ENCODE data around the gene SAMD11.
A peak's percentile ranks its signal among the peaks of the same experiment; 100 is the strongest.

SAMD11 gene

GRCh38 chr1:918843-919242 lies 4.9 kb upstream of the SAMD11 start:
- no peak for DNase-seq

DNA sequence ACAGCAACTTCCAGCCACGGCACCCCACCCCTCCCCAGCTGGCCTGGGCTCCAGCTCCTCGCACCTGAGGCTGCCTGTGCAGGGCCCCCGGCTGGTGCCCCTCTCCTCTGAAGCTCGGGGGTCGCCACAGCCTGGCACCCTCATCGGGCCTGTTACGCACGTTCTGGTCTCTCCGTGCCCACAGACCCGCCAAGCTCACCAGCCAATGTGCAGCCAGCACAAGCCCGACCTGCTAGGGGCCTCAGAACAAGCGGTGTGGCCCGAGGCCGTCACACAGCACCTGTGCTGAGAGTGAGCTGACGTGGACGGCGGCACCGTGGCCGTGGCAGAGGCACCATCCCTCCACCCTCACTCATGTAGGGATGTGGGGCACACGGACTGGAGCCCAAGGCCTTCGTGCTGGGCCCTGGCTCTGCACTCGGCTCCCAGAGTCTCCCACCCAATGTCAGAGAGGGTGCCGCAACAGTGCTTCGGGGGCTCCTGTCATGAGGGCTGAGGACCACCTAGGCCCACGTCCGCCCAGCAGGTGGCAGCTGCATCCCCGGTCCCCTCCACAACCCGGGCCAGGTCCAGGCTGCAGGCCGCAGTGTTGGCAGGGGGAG lies 4.4 kb upstream of the SAMD11 start:
- no peak for DNase-seq

GRCh38 chr1:920010-920409 lies 3.7 kb upstream of the SAMD11 start:
- DNase-seq: no peak

DNA sequence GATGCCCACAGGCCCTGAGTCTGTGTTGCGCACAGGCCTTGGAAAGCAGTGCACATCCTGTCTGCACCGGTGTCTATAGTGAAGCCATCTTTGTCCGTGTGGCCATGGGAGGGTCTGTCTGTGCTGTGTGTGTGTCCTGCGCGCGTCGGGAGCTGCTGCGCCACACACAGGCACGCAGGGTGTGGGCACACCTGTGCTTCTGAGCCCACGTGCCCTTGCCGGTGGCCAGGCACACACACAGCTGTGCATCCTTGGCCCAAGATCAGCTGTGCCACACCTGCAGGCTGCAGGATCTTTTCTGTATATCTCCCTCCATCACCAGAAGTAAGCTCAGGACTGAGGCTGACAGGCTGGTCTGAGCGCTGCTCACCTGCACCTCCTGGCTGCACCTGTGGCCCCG lies 3.2 kb upstream of the SAMD11 start:
- DNase-seq: no peak

DNA sequence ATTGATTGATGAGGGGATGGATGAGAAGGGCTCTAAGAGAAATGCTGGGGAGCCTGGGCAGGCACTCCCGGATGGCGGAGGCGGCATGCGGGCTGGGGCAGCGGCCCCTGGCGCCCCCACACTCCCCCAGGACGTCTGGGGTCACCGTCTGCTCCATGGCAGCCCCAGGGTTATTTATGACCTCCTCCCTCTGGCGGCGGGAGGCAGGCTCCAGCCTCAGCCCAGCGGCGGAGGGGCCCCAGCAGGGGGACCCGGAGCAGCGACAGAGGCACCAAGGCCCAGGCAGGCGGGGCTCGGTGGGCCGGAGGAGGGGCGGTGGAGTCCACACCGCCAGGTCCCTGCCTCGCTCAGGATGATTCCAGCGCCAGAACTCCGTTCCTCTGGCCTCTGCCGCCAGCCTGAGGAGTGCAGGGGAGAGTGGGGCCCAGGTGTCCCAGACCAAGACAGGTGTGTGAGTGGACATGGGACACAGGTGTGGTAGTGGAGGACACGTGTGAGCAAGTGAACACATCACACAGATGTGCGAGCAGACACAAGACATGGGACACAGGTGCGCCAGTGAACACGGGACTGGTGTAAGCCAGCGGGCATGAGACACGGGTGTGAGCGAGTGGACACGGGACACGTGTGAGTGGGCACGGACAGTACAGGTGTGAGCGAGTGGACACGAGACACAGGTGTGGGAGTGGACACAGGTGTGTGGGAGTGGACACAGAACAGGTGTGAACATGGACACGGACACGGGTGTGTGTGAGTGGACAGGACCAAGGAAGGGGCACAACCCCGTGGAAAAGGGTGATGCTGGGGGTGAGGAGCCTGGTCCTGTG lies 2.5 kb upstream of the SAMD11 start:
- DNase-seq: peak; percentile 78

DNA sequence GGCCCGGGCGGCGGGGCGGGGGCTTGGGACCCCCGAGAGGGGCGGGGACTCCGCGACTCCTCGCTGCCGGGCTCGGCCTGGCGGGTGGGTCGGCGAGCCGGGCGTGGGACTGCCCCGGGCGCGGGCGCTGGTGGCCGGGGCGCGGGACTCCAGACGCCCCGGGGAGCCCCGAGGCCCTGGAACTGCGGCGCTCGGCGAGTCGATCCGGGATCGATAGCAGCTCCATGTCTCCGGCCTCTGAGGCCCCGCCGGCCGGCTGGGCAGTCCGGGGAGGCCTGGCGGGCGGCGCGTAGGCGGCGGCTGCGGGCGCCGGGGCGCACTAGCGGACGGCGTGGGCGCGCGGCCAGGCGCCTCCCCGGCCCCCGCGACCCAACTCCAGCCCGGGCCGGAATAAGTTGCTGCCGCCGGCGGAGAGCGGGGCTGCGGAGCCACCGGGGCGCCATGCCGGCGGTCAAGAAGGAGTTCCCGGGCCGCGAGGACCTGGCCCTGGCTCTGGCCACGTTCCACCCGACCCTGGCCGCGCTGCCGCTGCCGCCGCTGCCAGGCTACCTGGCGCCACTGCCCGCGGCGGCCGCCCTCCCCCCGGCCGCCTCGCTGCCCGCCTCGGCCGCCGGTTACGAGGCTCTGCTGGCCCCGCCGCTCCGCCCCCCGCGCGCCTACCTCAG lies 400 bp downstream of the SAMD11 start:
- DNase-seq: no peak

DNA sequence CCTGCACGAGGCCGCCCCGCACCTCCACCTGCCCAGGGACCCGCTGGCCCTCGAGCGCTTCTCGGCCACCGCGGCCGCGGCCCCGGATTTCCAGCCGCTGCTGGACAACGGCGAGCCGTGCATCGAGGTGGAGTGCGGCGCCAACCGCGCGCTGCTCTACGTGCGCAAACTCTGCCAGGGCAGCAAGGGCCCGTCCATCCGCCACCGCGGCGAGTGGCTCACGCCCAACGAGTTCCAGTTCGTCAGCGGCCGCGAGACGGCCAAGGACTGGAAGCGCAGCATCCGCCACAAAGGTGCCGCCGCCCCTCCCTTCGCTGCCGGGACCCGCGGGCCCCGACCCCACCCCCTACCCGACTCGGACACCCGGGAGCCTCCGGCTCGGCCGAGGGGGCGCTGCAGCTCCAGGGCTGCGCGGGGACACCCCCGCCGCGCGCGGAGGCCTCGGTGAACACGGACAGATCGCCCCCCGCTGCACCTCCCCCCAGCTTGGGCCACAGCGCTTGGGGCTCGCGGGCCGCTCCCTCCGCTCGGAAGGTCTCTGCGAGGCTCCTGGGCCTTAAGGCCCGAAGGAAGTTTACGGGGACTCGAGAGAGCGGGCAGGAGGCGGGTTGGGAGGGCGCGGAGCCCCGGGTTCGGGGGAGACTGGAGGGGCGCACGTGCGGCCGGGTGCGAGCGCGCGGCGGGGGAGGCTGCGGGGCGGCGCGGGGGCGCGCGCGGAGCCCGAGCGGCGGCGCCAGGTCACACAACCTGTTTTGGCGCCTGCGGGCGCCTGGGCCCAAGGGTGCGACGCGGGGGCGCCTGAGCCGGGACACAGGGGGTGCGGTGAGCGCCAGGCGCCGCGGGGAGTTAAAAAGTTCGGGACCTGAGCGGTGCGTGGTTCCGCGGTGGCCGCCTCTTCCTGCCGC lies 1.2 kb downstream of the SAMD11 start:
- no peak for DNase-seq

GRCh38 chr1:925561-926421 lies 2.1 kb downstream of the SAMD11 start:
- DNase-seq: no peak

- no peak for DNase-seq
Measured at GRCh38 chr1:927234-927633, 3.5 kb downstream of the SAMD11 start.

GRCh38 chr1:927748-928147 lies 4.0 kb downstream of the SAMD11 start:
- DNase-seq: no peak

DNA sequence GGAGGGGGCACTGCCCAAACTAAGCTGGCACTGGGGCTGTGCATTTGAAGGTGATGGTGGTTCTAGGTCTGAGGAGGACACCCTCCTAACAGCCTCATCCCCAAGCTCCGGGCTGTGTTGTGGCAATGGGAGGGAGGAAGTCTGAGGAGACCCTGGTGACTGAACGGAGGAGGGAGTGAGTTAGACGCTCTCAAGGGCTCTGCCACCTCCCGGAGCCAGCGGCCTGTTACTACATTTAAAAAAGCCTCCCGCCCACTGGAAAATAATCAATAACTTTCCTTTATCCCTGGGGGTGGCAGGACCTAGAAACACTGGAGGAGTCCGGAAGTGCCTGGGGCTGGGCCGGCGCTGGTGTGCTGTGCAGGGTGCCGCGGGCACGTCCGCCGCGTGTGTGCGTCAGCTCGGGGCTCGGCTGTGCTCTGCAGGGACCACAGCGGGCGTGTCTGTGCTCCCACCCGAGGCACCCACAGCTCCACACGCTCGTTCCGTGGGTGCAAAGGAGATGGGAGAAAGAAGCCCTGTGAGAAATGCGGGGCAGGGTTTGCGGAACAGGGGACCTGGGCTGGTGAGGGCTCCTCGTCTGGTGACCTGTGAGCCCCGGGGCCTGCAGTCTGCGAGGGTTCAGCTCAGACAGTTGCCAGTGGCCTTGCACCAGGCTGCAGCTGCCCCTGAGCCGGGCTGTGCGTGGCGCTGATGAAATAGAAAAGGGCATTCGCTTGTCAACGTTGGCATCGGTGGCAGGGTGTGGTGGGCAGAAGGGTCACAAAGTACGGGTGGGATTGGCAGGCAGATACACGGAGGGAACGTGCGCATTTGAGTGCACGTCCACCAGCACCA lies 5.3 kb downstream of the SAMD11 start:
- no peak for DNase-seq

- DNase-seq: no peak
Measured at GRCh38 chr1:929712-930632, 6.2 kb downstream of the SAMD11 start.

GRCh38 chr1:930633-931138 lies 7.0 kb downstream of the SAMD11 start:
- no peak for DNase-seq

DNA sequence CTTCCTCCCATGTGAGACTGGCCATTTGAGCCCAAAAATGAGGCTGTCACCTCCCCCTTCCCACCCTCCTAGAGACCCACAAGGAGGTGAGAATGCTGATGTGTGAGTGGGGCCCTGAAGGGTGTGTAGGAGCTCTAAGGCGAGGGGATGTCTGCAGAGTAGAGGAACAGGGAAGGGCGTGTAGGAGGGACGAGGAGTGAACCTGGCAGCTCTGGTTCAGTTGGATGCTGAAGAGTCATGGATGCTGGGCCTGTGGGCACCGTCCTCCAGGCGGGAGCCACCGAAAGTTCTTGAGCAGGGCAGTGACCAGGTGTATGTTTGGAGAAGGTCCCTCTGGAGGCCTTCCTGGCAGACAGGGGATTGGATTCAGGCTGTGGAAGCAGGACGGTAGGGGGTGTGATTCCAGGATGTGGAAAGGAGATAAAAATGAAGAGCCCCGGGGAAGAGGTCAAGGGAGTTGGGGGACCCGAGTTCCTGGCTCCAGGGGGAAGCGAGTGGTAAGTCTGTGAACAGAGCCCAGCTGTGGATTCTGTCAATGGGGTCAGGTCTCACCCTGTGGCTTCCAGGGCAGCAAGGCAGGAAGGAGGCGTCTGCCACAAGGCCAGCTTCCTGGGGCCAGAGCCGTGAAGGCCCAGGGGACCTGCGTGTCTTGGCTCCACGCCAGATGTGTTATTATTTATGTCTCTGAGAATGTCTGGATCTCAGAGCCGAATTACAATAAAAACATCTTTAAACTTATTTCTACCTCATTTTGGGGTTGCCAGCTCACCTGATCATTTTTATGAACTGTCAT lies 7.9 kb downstream of the SAMD11 start:
- DNase-seq: no peak

DNA sequence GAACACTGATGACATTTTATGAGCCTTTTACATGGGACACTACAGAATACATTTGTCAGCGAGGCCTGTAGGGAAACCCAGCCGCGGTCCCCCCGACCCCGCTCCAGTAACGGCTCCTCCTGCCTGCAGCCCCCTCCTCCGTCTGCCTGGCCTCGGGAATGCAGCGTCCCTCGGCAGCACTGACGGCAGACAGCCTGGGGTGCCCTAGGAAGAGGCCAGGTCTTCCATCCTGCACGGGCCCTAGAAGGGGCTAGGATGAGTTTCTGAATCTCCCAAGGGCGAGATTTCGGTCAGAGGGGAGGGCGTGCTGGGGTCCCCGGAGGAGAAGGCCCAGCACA lies 8.4 kb downstream of the SAMD11 start:
- DNase-seq: no peak

DNA sequence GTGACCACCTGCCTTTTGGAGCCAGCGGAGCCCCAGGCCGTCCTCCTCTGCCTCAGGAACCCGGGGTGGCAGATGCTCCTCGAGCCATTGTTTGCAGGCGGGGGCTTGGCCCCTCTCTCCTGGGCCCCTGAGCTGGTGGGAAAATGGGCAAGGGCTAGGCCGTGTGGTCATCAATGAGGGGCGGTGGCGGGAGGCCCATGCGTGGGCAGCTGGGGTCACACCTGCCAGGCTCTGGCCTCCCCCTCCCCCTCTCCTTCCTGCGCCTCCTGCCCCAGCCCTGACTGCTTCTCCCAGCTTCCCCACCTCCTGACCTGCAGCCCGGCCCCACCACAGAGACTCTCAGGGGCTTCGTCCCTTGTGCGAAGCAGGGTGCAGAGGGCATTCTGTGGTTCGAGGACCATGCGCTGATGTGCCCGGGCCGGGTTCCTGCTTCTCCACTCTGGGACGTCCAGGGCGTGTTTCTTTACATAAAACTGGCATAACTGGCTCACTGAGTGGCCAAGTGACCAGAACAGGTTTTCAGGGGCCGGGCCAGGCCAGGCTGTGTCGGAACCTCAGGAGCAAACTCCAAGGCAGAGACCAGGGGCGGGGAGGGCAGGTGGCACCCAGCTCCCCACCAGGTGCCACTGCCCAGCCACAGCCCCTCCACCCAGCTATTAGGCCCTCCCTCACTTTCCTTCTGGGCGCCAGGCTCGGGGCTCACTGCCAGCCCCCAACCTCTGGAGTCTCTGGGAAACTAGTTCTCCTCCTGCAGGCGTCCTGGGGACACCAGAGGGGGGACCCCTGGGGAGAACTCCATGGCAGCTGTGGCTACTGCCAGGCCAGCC lies 9.3 kb downstream of the SAMD11 start:
- no peak for DNase-seq

DNA sequence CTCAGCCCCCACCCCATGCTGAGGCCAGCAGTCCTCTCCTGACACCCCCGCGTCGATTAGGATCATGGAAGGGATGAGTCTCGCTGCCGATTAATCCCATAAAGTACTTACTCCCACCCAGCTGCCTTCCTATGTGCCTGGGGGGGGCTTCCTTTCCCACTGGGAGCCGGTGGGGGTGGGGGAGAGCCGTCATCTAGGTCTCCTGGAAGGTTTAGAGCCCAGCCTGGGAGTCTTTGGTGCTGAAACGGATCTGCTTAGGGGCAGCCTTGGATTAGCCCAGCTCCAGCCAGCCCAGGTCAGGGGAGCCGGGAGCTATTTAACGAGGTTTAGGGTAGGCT lies 9.8 kb downstream of the SAMD11 start:
- DNase-seq: no peak
